ENCODE data around the gene CASP7. TPM values are rescaled to one million over a fixed set of nuclear protein-coding genes. Genes with fewer than 3 reads are reported as not detected.

CASP7 gene
- polyA plus RNA-seq, 1 donor from 2014 or later, result 0.77 TPM

GRCh38 chr10:113713640-113713982, 33.9 kb downstream of the CASP7 start:
- no peaks in the 10 kb centered on the region for H3K9me3 ChIP-seq (ENCODE audit: low read length)
- no peaks in the 10 kb centered on the region for H3K9me2 ChIP-seq (ENCODE audit: insufficient read depth, low read length)
- TF ChIP-seq REST (IDR thresholded peaks at IDR 0.05; ENCODE audit: borderline replicate concordance), result no peak
- TF ChIP-seq TAF1 (IDR thresholded peaks at IDR 0.05; ENCODE audit: low read depth), result no peak
- no peak for TF ChIP-seq EZH2 (IDR thresholded peaks at IDR 0.05; ENCODE audit: borderline replicate concordance, insufficient read depth, low read length, poor library complexity, severe bottlenecking)
- no peak for TF ChIP-seq MXI1 (conservative IDR thresholded peaks at IDR 0.05; ENCODE audit: poor library complexity, severe bottlenecking)
- no peak for TF ChIP-seq CTCF (IDR thresholded peaks at IDR 0.05; ENCODE audit: poor library complexity, severe bottlenecking)
- no peak for TF ChIP-seq RAD21 (conservative IDR thresholded peaks at IDR 0.05)
- no peak for TF ChIP-seq SMC3 (conservative IDR thresholded peaks at IDR 0.05; ENCODE audit: poor library complexity)
- no peak overlapping the region for H2AFZ ChIP-seq (ENCODE audit: low read depth, low read length)
- H3K4me2 ChIP-seq (ENCODE audit: low read length), result no peak overlapping the region
- no peaks in the 10 kb centered on the region for H3K27me3 ChIP-seq (ENCODE audit: insufficient read depth, low read depth, low read length)
- H3K79me2 ChIP-seq (replicated peaks; ENCODE audit: insufficient read depth, low read length), result no peaks in the 10 kb centered on the region
- no peaks in the 10 kb centered on the region for H3K36me3 ChIP-seq (ENCODE audit: insufficient read depth, low read length)
- no peak overlapping the region for H3K4me3 ChIP-seq (ENCODE audit: low read length)
- no peak overlapping the region for H3K27ac ChIP-seq (ENCODE audit: low read length)
- H3F3A ChIP-seq (ENCODE audit: insufficient read depth, low read length, poor library complexity, severe bottlenecking), result no peaks in the 10 kb centered on the region
- no peak overlapping the region for H3K9ac ChIP-seq (ENCODE audit: low read length)
- H4K20me1 ChIP-seq (ENCODE audit: insufficient read depth), result no peaks in the 10 kb centered on the region

GRCh38 chr10:113716109-113716910, 36.6 kb downstream of the CASP7 start:
- H3K79me2 ChIP-seq (replicated peaks; ENCODE audit: insufficient read depth, low read length), result no peaks in the 10 kb centered on the region

More at GRCh38 chr10:113716109-113716910, 36.6 kb downstream of the CASP7 start:
- TF ChIP-seq REST (IDR thresholded peaks at IDR 0.05; ENCODE audit: borderline replicate concordance) (no peak), CTCF (IDR thresholded peaks at IDR 0.05; ENCODE audit: poor library complexity, severe bottlenecking) (no peak), EP300 (conservative IDR thresholded peaks at IDR 0.05; ENCODE audit: poor library complexity, severe bottlenecking) (no peak), EZH2 (IDR thresholded peaks at IDR 0.05; ENCODE audit: borderline replicate concordance, insufficient read depth, low read length, poor library complexity, severe bottlenecking) (no peak), TAF1 (IDR thresholded peaks at IDR 0.05; ENCODE audit: low read depth) (no peak), POLR2AphosphoS5 (IDR thresholded peaks at IDR 0.05) (no peak)
- no peaks in the 10 kb centered on the region for H3K9me2 ChIP-seq (ENCODE audit: insufficient read depth, low read length)
- no peaks in the 10 kb centered on the region for H3K36me3 ChIP-seq (ENCODE audit: insufficient read depth, low read length)
- no peak overlapping the region for H3K4me2 ChIP-seq (ENCODE audit: low read length)
- H2AFZ ChIP-seq (ENCODE audit: low read depth, low read length), result no peak overlapping the region
- no peaks in the 10 kb centered on the region for H3F3A ChIP-seq (ENCODE audit: insufficient read depth, low read length, poor library complexity, severe bottlenecking)
- no peaks in the 10 kb centered on the region for H3K27me3 ChIP-seq (ENCODE audit: insufficient read depth, low read depth, low read length)
- no peak overlapping the region for H3K4me3 ChIP-seq (ENCODE audit: low read length)
- H3K9me3 ChIP-seq (ENCODE audit: low read length), result no peaks in the 10 kb centered on the region
- H3K9ac ChIP-seq (ENCODE audit: low read length), result no peak overlapping the region
- no peaks in the 10 kb centered on the region for H4K20me1 ChIP-seq (ENCODE audit: insufficient read depth)
- no peak overlapping the region for H3K27ac ChIP-seq (ENCODE audit: low read length)
